ENCODE data around the gene PODNL1.

Gene PODNL1

GRCh38 chr19:13956365-13956744, 18.1 kb upstream of the PODNL1 start:
- DNase-seq, result no peak

GRCh38 chr19:13955662-13956364, 17.6 kb upstream of the PODNL1 start:
- DNase-seq, result no peak

- DNase-seq, result no peak
Measured at GRCh38 chr19:13954185-13954584, 16.0 kb upstream of the PODNL1 start.

DNA sequence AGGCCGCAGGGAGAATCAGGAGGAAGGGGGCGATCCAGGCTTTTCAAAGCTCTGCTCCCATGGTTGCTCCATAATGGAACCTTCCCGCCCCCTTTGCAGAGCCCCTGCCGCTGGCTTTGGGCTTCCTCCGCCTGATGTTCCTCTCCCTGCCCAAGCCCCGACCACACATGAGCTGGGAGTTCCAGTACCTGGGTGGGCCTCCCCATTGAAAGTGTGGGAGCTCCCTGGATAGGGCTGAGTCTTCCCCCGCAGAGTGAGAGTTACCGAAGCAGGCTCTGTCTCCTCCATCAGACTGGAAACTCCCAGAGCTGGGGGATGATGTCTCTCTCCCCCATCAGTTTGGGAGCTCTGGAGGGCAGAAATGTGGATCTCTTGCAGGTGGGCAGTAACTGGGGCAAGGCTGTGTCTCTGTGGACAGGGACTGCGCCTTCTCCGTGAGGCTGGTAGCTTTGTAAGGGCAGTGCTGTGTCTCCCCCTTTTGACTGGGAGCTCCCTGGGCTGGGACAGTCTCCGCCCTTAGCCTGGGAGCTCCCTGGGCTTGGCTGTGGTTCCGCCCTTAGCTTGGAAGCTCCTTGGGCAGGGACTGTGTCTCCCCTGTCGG, 14.8 kb upstream of the PODNL1 start:
- peak; percentile 48 for DNase-seq

GRCh38 chr19:13952154-13952930, 14.1 kb upstream of the PODNL1 start, which contains the start of gene DCAF15:
Gene DCAF15, plus strand, starts transcription at chr19:13952509. Its CDS starts 4 bp downstream, at chr19:13952513.
- DNase-seq, result peak; percentile 100

GRCh38 chr19:13951799-13952153, 13.6 kb upstream of the PODNL1 start:
- no peak for DNase-seq

GRCh38 chr19:13951043-13951442, 12.8 kb upstream of the PODNL1 start:
- no peak for DNase-seq

DNA sequence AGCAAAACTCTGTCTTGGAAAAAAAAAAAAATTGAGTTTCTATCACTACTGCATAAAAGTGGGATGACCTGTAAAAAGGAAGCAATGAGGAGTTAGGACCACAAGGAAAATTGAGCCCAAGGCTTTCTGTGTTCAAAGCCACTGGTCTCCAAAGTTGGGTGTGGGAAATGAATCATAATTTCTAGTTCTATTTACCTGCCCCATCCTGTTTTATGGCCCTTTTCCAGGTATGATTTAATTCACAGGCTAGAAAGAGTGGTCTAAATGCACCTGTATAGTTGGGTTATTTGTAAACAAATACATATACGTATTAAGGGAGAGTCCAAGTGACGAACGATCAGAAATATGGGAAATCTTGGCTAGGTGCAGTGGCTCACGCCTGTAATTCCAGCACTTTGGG, 8.2 kb upstream of the PODNL1 start:
- DNase-seq, result no peak

DNA sequence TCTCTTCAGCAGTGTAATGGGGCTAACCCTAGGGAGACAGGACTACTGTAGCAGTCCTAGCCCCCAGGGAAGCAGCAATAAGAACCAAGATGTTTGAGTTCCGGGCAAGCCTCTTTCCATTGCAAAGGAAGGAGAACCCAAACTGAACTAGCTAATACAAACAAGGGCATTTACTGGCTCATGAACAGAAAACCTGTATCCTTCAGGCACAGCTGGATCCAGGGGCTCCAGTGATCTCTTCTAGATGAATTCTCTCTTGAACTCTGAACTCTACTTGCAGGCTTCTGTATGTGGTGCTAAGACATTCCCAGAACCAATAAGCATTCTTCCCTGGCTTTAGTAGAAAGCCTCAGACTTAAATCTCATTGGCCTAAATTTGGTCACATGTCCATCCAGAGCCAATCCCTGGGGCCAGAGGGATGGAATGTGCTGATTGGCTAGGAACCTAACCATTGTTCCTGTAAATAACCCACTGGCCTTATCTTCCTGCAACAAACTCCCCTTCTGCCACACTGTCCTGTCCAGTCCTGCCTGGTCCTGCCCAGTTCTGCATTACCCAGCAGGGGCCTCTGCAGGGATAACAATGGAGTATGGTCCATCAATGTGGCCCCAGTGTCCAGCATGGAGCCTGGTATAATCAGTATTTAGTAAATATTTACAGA, 3.9 kb upstream of the PODNL1 start:
- peak; percentile 38 for DNase-seq

DNA sequence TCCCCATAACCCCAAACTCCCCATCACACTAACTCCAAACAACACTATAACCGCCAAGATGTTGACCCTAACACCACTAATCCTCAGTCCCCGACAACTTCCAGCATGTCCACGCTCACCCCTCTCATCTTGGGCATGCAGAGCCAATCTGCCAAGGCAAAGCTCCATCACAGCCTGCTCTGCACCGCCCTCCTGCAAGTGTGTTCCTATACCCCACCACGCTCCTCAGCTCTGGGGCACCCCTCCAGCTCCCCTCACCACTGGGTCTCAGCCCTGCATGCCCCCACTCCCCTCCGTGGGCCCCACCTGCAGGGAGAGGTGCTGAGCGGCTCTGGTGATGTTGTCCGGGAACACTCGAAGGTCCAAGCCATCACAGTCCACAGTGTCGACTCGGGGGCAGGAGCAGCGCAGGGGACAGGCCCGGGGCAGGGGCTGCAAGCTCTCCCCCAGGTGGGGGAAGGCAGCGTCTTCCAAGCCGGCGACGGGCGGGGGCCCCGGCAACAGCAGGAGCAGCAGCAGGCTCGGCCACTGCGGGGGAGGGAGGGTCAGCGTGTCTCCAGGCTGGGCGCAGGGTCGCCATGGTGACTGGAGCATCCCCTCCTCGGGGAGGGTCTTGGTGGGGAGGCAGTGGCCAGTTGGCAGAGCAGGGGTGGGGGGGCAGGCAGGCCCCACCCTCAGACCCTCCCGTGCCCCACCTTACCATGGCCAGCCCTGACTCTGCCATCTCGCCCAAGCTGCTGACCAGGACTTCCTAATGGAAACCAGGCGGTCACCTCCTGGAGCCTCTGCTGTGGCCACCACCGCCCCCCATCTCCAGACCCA, 527 bp downstream of the PODNL1 start:
- DNase-seq, result peak; percentile 39

DNA sequence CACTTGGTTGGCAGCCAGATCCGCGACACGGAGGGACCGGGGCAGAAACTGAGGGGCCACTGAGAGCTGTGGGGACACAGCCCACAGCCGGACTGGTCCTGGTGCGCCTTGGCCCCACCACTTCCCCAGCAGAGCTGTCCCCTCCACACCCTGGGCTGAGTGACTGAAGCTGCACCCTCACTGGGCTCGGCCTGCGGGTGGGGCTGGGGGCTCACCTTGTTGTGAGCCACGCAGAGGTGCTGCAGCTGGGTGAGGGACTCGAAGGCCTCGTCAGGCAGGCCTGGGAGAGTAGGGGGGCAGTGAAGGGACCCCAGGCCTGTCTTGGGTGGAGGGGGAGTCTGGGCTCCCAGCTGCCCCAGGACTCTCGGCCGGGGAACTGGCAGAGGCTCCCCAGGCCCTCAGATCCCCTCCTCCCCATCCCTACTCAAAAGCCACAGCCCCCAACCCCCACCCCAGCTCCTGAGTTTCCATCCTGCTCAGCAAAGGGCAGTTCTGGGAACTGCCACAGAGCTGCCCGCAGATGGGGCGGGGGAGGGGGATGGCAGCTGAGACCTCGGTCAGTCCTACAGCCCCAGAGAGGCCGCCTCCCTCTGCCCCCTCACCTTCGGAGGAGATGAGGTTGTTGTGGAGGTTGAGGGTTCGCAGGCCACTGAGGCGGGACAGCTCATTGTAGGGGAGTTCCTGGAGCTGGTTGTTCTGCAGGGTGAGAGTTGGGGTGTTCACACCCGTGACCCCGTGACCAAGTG, 2.3 kb downstream of the PODNL1 start:
- DNase-seq, result peak; percentile 40

DNA sequence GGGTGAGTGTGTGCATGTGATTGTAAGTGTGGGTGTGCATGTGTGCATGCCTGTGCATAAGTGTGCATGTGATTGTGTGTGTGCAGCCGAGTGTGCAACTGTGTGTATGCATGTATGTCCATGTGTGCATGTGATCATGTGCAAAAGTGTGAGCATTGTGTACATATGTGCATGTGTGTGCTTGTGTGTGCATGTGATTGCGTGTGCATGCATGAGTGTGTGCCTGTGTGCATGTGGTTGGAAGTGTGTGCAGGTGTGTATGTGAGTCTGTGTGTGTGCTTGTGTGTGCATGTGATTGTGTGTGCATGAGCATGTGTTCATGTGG, 3.5 kb downstream of the PODNL1 start:
- DNase-seq, result no peak

- DNase-seq, result no peak
Measured at GRCh38 chr19:13932911-13933393, 5.3 kb downstream of the PODNL1 start.

DNA sequence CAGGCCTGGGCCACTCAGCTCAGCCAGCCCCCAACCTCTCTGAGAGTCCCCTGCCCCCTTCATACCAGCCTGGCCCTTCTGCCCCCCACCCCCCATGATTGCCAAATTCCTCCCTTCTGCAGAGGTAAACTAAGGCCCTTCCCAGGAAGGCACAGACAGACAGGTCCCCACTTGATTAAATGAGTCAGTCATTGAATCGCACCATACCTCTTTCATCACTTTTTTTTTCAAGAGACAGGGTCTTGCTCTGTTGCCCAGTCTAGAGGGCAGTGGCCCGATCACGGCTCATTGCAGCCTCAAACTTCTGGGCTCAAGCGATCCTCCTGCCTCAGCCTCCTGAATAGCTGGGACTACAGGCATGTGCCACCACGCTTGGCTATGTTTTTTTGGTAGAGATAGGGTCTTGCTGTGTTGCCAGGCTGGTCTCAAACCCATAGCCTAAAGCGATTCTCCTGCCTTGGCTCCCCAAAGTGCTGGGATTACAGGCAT, 6.0 kb downstream of the PODNL1 start:
- no peak for DNase-seq

DNA sequence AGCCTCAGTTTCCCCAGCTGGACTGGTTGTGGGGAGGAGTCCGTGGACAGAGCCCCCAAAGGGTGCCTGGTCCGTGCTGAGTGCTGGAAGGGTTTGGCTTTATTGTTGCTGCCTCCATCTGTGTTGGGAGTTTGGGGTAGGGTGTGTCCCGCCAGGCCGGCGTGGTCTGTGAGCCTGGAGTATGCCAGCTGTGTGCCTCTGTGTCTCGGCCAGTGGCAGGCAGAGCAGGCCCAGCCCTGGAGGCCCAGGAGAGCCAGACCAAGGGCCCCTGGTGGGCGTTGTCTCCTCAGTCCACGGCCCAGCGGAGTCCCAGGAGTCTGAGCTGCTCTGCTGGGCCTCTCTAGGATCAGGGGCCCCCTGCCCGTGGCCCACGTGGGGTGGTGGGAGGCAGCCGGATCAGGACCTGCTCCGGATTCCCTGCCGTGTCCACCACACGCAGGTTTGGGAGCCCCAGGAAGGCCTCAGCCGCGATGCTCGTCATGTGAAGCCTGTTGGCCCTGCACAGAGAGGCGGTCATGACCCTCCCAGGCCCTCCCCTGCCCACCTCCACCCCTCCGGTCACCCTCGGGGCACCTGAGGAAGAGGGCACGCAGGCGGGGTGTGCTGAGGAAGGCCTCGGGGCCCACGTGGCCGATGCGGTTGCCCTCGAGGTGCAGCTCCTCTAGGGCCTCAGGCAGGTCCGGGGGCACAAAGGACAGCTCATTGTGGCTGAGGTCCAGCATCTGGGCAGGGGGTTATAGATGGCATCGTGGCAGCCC, 6.6 kb downstream of the PODNL1 start:
- DNase-seq, result no peak

DNA sequence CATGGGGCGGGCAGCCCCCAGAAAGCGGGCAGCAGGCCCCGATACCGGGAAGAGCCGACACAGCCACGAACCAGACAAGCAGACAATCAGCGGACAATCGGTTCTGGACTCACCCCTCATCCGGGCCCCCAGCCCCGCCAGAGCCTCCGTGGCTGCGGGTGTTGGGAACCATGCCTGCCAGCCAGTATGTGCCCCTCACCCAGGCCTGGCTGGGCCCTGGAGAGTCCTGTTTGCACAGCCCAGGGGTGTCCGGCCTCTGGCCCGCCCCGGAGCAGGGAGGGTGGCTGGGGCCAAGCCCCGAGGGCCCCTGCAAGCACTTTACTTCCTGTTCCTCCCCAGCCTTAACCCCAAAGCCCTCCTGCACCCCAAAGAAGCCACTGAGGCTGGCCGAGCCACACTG, 7.8 kb downstream of the PODNL1 start:
- DNase-seq, result no peak

GRCh38 chr19:13929956-13930355, 8.3 kb downstream of the PODNL1 start:
- DNase-seq, result no peak

GRCh38 chr19:13929340-13929739, 8.9 kb downstream of the PODNL1 start:
- no peak for DNase-seq

GRCh38 chr19:13926715-13927114, 11.5 kb downstream of the PODNL1 start:
- DNase-seq, result no peak

GRCh38 chr19:13926010-13926409, 12.2 kb downstream of the PODNL1 start:
- no peak for DNase-seq

Measured in NCI-H82 (cell line).